GM18498 (cell line): ENCODE results near the gene PIANP.
A peak's percentile ranks its signal among the peaks of the same experiment; 100 is the strongest.
"Not testable (repeated sequence)": the region's sequence is repeated elsewhere in the genome, so short reads cannot be mapped to it uniquely, and the experiment has no call there.

ENCODE experiments used
- ATAC-seq: cut with Tn5 transposase; IDR thresholded peaks from one replicate; pipeline ENCODE4 v1.9.1; 2021; ENCODE audit warnings: mild to moderate bottlenecking, moderate library complexity; ENCODE audit not compliant: unreplicated experiment

The PIANP gene

DNA sequence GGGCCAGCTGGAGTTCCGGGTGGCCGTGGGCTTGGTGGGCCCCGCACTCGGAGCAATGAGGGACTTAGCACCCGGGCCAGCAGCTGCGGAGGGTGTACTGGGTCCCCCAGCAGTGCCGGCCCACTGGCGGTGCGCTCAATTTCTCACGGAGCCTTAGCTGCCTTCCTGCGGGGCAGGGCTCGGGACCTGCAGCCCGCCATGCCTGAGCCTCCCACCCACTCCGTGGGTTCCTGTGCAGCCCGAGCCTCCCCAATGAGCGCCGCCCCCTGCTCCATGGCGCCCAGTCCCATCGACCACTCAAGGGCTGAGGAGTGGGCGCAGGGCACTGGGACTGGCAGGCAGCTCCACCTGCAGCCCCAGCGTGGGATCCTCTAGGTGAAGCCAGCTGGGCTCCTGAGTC is 7.7 kb upstream of the PIANP start:
- not testable (repeated sequence) for ATAC-seq

DNA sequence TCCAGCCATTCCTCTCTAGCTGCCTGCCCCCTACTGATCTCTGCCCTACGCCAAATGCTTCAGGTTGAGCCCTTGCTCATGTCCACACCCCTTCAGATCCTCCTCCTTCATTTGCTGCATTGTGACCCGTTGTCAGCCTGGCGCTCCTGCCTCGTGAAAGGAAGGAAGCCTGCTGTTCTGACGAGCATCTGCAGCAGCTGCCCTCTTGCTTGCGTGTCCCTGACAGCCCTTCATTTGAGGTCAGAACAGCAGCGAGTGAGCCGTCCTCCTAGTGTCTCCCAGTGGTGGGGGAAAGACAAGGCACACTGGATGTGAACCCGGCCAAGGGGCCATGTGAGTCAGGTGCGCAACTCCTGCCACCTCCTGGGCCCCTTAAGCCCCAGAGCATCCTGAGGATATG is 3.0 kb upstream of the PIANP start:
- no peak for ATAC-seq

DNA sequence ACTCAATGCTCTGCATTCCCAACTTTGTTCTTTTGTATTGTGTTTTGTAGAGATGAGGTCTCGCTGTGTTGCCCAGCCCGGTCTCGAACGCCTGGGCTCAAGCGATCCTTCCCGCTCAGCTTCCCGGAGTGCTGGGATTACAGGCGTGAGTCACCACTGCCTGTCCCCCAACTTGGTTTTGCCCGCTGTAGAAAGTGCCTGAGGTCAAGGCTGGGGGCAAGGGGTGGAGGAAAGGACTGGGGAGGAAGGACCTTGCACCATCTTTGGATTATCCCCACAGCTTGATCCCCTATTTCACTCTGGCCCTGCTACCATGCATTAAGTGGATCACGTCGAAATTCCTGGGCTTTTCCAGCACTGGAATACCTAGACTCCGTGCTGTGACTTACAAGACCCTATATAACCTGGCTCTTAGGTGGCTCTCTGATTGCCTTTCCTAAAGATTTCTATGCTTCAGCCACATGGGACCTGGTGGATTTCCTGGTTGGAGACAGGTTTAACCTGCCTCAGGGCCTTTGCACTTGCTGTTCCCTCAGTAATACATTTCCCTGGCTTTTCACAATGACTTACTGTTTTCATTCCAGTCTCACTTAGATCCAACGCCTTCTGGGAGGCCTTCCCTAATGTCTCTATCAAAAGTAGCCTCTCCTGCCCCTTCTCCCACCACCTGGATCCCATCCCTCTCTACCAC is 608 bp upstream of the PIANP start:
- ATAC-seq = no peak

DNA sequence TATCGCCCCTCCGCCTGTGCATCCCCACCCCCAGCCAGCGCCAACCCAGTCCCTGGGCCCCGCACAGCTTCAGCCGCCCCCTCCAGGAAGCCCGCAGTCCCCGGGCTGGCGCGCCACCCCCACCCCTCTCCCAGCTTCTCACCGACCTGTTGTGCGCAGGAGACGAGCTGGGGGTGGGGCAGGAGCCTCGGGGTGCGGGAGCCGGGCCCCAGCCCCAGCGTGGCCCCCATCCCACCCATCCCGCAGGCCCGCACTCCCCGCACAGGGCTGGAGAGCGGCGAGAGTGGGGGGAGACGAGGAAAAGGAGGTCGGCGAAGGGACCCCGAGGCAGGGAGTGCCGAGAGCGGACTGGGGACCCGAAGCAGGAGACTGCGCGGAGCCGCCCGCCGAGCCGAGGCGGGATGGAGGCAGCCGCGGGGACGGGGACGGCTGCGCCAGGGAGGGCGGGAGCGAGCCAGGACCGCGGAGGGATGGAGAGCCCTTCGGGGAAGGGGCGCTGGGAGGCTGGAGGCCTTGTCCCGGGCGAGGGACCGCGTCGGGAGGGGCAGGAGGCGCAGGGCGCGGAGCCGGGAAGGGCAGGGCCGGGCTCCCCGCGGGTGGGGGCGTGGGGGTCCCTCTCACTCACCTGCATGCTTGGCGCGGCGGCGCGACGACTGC is 498 bp downstream of the PIANP start:
- ATAC-seq = no peak

DNA sequence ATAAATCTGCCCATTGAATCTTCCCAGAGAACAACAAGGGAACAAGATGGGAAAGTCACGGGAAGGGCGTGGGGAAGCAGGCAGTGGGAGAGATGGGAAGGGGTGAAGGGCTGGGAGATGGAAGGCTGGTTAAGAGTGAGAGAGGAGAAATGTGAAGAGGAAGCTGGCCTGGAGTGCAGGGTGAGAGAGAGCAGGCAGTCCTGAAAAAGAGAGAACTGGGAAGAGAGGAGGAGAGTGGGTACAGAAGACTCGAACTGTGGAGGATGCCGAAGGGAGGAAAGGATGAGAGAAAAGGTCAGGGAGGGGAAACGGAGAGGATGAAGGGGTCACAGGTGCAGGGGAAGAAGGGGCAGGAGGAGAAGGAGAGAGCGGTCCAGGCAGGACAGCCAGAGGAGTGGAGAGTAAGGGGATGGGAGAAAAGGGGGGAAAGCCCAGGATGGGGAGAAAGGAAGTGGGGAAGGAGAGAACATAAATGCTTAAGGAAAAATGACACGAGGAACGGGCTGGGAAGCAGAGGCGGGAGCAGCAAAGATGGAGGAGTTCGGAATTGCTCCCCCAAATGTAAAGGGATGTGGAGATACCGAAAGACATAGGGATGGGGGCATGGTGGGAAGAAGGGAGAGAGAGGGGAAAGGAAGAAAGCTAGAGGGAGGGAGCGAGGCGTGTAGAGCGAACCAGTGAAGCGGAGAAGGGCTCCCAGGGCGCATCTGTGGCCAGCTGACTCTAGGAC is 1.2 kb downstream of the PIANP start:
- ATAC-seq = no peak

DNA sequence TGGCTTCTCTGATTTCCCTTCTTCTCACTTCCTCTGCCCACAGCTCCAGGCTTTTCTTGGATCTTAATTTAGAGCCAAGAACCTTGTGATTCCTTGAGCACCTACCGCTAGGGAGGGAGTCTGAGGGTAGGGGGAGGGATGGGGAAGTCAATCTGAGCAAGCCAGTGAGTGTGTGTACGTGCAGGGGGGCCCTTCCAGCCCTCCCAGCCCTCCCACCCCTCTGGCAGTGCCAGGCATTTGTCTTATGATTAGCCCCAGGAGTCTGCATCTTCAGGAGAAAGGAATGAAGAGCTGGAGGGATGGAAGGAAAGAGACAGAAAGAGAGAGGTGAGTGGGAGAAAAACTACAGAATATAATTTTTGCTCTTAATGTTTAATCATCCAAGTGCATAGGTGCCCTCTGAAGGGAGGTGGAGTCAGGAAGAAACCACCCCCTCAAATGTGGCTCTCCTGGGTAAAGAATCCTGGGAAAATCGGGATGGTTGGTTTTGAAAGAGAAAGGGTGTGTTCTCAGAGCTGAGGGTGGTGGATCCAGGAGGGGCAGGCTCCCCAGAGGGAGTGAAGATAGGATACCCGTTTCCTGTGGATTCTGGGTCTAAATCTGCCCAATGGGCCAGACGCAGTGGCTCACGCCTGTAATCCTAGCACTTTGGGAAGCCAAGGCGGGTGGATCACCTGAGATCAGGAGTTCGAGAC is 2.1 kb downstream of the PIANP start:
- ATAC-seq = no peak

DNA sequence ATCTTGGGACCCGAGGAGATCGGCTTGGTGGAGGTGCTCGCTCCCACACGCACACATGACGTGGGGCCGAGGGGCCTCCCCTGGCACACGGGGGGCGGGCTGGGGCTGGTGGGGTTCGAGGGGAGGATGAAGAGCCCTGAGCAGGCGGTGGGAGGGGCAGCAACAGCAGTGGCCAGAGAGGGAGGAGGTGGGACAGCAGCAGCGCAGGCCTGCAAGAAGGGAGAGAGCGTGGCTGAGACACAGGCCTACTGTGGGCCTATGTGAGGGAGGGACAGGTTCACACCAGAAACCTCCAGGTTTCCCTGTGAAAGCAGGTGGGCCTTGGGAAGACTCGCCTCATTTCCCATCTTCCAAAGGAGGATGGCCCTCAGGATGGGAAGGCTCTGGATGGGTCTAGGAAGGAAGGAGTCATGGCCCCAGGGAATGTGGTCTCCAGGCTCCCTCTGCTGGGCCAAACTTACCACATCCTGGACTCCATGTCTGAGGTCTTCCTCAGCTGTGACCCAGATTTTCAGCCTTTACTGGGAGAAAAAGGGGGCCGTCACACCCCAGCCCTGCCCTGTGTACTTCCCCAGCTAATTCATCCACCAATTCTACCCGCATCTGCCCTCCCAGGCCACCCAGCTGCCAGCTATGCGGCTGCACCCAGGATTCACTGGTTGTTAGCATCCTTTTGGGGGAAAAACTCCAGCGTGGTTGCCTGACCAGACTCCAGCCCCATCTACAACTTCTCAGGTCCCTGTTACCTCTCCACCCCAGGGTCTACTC is 2.8 kb downstream of the PIANP start:
- ATAC-seq = no peak

DNA sequence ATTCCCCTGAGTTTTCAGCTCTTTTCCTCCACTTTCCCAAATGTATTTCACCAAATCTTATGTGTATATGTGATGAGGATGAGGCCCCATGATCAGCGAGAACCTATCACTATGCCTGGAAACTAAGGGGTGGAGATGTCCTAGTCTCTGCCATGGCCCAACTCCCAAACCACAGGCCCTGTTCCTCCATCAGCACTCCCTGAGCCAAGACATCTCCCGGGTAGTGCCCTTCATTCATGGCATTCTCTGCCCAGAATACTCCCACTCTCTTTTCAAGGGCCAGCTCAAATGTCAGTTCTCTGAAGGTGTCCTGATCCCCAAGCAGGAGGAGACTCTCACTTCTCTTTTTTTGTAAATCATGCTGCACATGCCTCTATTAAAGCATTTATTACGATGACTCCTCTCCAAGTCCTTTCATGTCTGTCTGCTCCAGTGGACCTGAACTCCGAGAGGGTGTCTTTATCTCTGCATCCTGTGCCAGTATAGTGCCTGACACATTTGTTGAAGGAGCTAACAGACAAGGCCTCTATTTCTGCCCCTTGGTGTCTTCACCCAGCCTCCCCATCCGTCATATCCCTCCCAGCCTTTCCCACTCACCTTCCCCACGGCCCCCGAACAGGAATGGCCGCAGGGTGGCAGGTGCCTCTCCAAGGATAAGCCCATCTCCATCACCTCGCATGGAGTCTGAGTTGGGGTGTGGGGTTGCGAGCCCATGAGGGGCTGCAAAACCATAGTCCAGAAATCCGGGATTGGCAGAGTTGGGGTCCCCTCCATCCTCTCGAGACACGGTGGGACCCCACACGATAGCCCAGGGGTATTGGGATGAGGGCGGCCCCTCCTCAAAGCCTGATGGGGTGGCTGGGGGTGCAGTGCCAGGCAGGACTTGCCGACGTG is 3.7 kb downstream of the PIANP start:
- no peak for ATAC-seq

DNA sequence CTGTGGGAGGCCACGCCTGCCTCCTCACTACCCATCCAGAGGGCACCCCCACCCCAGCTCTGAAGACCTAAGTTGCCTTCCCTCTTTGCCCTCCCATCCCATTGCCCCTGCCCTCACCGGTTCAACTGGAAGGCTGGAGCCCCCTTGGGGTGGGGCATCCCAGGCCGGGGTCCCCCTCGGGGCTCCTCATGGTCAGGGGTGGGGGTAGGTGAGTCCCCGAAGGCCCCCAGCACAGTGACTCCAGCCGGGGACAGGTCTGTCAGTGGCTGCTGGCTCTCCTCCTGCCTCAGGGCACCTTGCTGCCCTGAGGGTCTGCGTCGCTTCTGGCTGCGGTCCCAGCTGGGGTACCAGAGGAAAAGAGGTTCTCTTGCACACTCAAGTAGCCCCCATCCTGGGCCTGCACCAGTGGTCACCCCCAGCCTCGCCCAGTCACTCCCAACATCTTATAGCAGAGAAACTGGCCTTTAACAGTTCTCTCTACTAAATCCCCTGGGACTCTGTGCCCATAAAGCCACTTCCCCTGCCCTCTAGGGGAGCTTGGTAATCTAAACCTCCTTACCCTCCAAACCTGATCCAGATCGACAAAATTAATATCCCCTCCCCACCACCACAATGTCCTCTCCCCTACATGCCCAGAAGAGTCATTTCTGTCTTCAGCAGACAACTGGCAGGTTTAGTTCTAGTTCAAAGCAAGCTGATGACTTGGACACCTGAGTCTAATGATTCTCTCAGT is 5.1 kb downstream of the PIANP start:
- no peak for ATAC-seq

DNA sequence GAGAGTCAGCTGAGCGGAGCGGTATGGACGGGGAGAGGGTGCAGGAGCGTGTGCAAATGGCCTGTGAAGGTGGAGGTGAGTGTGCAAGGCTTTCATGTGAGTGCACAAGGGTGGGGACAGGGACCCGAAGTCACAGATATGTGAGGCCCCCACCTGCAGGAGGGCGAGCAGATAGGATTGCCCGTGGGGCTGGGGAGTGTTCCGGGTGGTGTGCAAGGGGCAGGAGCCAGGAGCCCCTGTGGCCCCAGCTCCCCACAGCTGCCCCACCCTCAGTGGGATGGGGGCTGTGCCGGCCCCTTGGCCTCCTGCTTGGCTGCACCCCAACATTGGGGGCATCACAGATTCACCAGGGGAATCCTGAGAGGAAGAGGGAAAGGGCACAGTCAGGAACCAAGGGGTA is 5.9 kb downstream of the PIANP start:
- ATAC-seq = no peak

DNA sequence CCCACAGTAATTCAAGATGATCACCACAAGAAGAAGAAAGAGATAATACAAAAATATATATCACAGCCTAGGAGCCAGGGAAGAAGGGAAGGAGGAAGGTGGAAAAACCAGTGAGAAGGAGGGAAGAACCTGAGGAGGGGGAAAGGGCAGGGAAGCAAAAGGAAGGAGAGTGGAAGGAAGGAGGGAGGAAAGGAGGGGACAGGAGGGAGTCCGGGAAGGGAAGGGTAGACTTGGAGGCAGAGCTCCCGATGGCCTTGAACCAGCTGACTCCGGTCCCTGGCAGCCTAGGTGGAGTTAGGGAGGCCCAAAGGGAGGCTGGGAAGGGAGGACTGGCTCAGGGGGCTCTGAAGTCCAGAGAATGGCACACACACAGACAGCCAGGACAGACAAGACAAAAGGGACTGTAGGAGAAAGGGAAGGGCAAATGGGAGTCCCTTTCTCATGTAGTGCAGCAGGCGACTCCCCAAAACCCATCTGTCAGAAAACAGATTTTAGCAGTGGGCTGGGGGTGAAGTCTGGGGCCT is 6.7 kb downstream of the PIANP start:
- no peak for ATAC-seq

DNA sequence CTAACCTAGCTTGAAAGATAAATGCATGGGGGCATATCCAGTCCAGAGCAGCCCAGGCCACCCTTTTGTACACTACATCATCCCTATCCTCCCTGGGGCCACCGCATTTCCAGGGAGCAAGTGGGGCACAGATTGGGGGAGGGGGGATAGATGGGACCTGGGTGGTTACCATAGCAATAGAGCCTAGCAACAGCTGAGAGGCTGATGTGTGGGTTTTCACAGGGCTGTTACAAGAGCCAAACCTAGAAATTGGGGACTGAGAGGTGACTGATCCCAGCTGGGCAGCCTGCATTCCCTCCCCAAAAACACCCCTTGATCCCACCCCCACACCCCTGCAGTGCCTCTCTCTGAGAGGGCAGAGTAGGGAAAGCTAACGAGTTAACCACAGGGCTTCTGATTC is 7.7 kb downstream of the PIANP start:
- ATAC-seq = no peak

DNA sequence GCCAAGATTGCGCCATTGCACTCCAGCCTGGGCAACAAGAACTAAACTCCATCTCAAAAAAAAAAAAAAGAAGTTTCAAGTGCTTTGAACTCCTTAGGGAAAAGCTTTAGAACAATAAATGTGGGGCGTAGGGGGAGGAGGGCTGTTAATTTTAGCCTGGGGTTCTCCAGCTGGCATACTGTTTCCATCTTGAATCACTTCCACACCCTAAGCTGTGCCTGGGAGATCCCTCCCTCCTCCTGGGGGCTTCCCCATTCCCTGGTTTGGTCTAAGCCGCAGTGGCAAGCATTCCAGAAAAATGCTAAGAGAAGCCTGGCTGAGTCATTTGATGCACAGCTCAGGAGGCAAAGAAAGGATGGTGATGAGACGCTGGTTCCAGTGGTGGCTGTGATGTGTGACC is 9.1 kb downstream of the PIANP start:
- no peak for ATAC-seq

DNA sequence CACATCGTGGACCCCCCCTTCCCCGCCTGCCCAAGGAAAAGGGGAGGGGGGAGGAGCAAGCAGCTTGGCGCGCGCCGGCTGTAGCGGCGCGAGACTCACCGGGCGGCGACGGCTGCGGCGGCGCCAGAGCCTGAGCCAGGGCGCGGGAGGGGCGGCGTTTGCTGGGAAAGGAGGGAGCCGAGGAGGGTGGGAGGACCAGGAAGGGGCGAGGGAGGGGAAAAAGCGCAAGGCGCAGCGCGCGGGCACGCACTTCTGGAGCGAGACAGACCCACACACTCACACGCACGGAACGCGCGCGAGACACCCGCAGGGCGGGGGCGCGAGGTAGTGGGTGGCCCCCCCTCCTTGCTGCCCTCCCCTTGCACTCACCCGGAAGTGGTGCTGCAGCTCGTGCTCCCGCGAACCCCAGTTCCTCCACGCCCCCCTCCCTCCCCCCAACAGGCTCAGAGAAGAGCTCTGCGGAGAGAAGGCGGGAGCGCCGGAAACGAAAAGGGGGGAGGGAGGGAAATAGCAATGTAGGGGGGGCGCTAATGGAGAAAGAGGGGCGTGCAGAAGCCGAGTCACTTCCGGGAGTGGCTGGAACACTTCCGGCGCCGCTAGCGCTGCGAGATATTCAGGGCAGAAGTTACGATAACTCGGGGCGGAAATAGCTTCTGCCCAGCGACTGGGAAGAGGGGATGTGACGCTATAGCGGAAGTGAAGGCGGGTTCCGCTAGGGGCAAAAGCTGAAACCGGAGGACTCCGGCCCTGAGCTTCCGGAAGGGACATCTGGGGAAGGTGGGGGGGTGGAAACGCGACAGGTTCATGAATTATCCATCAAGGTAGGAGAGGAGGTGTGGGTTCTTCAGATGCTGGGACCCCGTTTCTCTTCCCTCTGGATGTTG is 11.4 kb downstream of the PIANP start, which contains the start of gene ZNF384:
TSS of gene ZNF384 (minus strand) at position 377 of the 884 bp plus-strand sequence. CDS start 9,855 bp downstream, outside the sequence.
- peak; percentile 82 for ATAC-seq

DNA sequence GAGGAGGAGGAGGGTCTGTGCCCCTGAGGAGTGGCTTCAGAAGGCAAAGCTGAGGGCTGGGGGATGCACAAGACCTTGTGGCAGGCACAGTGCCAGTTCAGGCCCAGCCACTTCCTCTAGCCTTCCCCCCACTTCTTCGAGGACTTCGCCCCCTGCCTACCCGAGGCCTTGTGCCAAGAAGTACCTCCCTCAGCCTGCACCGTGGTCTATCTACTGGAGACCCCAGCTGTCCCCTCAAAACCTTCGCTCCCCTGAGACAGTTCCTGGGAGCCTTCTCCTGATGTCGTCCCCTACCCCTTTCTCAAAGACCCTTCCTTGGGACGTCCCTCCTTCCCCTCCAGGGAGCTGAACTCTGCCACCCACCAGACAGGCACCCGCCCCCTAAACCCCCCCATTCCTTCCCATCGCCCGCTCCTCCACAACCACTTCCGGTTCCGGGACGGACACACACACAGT is 12.0 kb downstream of the PIANP start:
- no peak for ATAC-seq

DNA sequence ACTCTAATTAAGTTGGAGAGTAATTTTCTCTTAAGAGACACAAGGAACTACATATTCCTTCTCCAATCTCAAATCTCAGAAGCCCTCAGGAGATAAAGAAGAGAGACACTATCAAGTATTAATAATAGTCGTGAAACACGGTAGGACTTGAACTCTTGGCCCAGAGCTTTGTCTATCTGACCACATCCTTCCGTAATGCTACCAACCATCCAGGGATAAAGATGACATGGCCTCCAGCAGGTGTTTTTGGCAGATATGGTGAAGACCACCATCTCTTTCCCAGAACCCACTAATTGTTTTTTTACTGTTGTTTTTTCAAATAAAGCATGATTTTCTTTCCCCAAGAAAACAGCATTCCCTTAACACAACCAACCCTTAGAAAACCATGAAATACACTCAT is 14.8 kb downstream of the PIANP start:
- no peak for ATAC-seq

DNA sequence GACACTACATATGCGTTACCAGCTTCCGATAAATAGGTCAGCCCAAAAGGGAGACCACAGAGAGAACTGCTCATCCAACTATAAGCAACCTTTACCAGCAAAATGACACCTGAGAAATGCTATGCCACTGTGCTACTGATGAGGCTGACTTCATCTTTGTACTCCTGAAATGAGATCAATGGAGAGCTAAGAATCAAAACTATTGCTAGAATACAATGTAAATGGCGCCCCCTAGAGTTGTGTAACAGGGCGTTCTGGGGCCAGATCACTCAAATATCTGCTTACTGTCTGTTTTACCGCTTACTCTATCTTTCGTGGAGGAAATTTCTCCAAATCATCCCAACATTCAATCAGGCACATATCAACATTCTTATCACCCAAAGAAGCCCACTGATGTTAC is 16.0 kb downstream of the PIANP start:
- no peak for ATAC-seq

DNA sequence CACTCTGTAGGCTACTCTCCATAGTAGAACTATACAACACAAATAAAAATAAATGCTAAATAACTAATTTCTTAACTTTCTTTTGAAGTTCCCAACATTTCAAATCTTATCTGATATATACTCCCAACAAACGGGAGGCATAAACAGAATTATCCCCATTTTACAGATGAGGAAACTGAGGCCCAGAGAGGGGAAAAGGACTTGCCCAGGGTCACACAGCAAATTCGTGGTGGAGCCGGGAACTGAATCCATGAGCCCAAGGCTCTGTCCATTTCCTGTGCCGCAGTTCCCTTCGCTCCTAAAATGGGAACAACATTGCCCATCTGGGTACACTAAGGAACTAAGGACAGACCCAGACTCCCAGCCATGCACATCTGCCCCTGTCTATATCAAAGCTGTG is 23.7 kb downstream of the PIANP start:
- ATAC-seq = no peak
